Heart left ventricle (tissue), 13 donors: ENCODE data around the gene WDR35.

Experiments used
- CTCF ChIP-seq, 12 donors: fragments of 200-600 bp; sonication (generic) in 4 of 12; IDR thresholded peaks; one replicate each; pipeline versions ENCODE4 v1.5.0 to v1.8.0; 2018 to 2022; ENCODE audit warnings: antibody characterized with exemption in 12 of 12, mild to moderate bottlenecking in 5 of 12
- POLR2A ChIP-seq, 2 donors: fragments of 450-650 bp; IDR thresholded peaks; one replicate each; pipeline ENCODE4 v1.6.1; 2017; ENCODE audit warnings: antibody characterized with exemption in 2 of 2, mild to moderate bottlenecking in 2 of 2, moderate library complexity in 2 of 2
- donor health status: ischemic (EF 13 %, LVEDD 7.1; RV severe dilation, severe dysfunction).
- donor health status: DM: no; HTN: yes; CAD: no.
- donor health status: DM: no; HTN: no; CAD: no.
- donor health status: ischemic (EF 25% LVEDD 6.9; RV normal size, moderate dysfunction).
- donor health status: ischemic (EF 25% LVEDD 5.7; RV mildly dilated, moderate dysfunction).
- donor health status: ischemic (EF 35%, LVEDD 5.7; RV mildly dilated, moderate dysfunction).
- donor health status: nonischemic (EF 11% LVEDD 7.7; RV severe dilation, severe dysfunction).
- donor health status: DM: yes; HTN: yes; CAD: no.
- donor health status: PGD.
- donor health status: ischemic (EF 29% LVEDD 5.4; RV normal size, mild dysfunction).
- donor health status: nonischemic (EF 23%, LVEDD 6.1; RV moderate dilation, normal function).

GRCh38 chr2:19886261-19886660 lies 103.6 kb downstream of the WDR35 start:
- no peak for TF ChIP-seq CTCF (IDR thresholded peaks at IDR 0.05)
- TF ChIP-seq POLR2A (IDR thresholded peaks at IDR 0.05) = no peak
